T-helper 2 cell treated with Interferon-gamma antibody and Interleukin-4, amounts not matched to agents 5 μg/mL and 100 μg/mL, for 36 hours (primary cell): ENCODE results near the gene DYSF.

Source experiments
- DNase-seq: peaks from one replicate; pipeline ENCODE4 v3.0.0; 2021; ENCODE audit warnings: low spot score
- H3K27ac Mint-ChIP-seq: one replicate; pipeline ENCODE4 v1.8.0; 2021; ENCODE audit warnings: mild to moderate bottlenecking, mixed read lengths
- H3K27me3 Mint-ChIP-seq: one replicate; pipeline ENCODE4 v1.8.0; 2021; ENCODE audit warnings: low read depth, mixed read lengths
- H3K36me3 Mint-ChIP-seq: one replicate; pipeline ENCODE4 v1.8.0; 2021; ENCODE audit warnings: low read depth, mixed read lengths
- H3K4me1 Mint-ChIP-seq: one replicate; pipeline ENCODE4 v1.8.0; 2021; ENCODE audit warnings: low read depth, mixed read lengths
- H3K4me3 Mint-ChIP-seq: one replicate; pipeline ENCODE4 v1.8.0; 2022; ENCODE audit warnings: mild to moderate bottlenecking, moderate library complexity, mixed read lengths
- H3K9me3 Mint-ChIP-seq: one replicate; pipeline ENCODE4 v1.8.0; 2021; ENCODE audit warnings: mixed read lengths

Gene DYSF

GRCh38 chr2:71693286-71694270, 240.2 kb downstream of the DYSF start:
- H3K9me3 Mint-ChIP-seq: no peaks in the 10 kb centered on the region
- H3K27ac Mint-ChIP-seq: no peak overlapping the region
- no peaks in the 10 kb centered on the region for H3K27me3 Mint-ChIP-seq
- no peak overlapping the region for H3K4me3 Mint-ChIP-seq
- DNase-seq: no peak
- H3K4me1 Mint-ChIP-seq: no peaks in the 10 kb centered on the region
- no peaks in the 10 kb centered on the region for H3K36me3 Mint-ChIP-seq

GRCh38 chr2:71694501-71695234, 241.3 kb downstream of the DYSF start:
- Mint-ChIP-seq H3K36me3 (no peaks in the 10 kb centered on the region), H3K4me3 (no peak overlapping the region), H3K27me3 (no peaks in the 10 kb centered on the region), H3K4me1 (no peaks in the 10 kb centered on the region), H3K9me3 (no peaks in the 10 kb centered on the region), H3K27ac (no peak overlapping the region)
- no peak for DNase-seq

GRCh38 chr2:71695235-71696120, 242.1 kb downstream of the DYSF start:
- Mint-ChIP-seq H3K36me3 (no peaks in the 10 kb centered on the region), H3K4me3 (no peak overlapping the region), H3K4me1 (no peaks in the 10 kb centered on the region), H3K27me3 (no peaks in the 10 kb centered on the region), H3K9me3 (no peaks in the 10 kb centered on the region), H3K27ac (no peak overlapping the region)
- DNase-seq: no peak

- H3K27me3 Mint-ChIP-seq: no peaks in the 10 kb centered on the region
- no peak overlapping the region for H3K27ac Mint-ChIP-seq
- H3K4me3 Mint-ChIP-seq: no peak overlapping the region
- no peaks in the 10 kb centered on the region for H3K36me3 Mint-ChIP-seq
- no peaks in the 10 kb centered on the region for H3K4me1 Mint-ChIP-seq
- no peak for DNase-seq
- H3K9me3 Mint-ChIP-seq: no peaks in the 10 kb centered on the region
These were observed 243.0 kb downstream of the DYSF start for GRCh38 chr2:71696381-71696780.

GRCh38 chr2:71697106-71698004, 244.0 kb downstream of the DYSF start:
- Mint-ChIP-seq H3K27me3 (no peaks in the 10 kb centered on the region), H3K27ac (no peak overlapping the region), H3K4me3 (no peak overlapping the region), H3K4me1 (no peaks in the 10 kb centered on the region), H3K9me3 (no peaks in the 10 kb centered on the region), H3K36me3 (no peaks in the 10 kb centered on the region)
- DNase-seq: no peak

GRCh38 chr2:71699428-71699827, 246.1 kb downstream of the DYSF start:
- DNase-seq: no peak
- no peaks in the 10 kb centered on the region for H3K27me3 Mint-ChIP-seq
- no peaks in the 10 kb centered on the region for H3K4me1 Mint-ChIP-seq
- H3K4me3 Mint-ChIP-seq: no peak overlapping the region
- H3K27ac Mint-ChIP-seq: no peak overlapping the region
- H3K36me3 Mint-ChIP-seq: no peaks in the 10 kb centered on the region
- H3K9me3 Mint-ChIP-seq: no peaks in the 10 kb centered on the region

GRCh38 chr2:71700041-71700657, 246.8 kb downstream of the DYSF start:
- Mint-ChIP-seq H3K9me3 (no peaks in the 10 kb centered on the region), H3K36me3 (no peaks in the 10 kb centered on the region), H3K4me3 (no peak overlapping the region), H3K4me1 (no peaks in the 10 kb centered on the region), H3K27ac (no peak overlapping the region), H3K27me3 (no peaks in the 10 kb centered on the region)
- DNase-seq: no peak

- no peaks in the 10 kb centered on the region for H3K36me3 Mint-ChIP-seq
- H3K27ac Mint-ChIP-seq: no peak overlapping the region
- no peak overlapping the region for H3K4me3 Mint-ChIP-seq
- no peaks in the 10 kb centered on the region for H3K9me3 Mint-ChIP-seq
- H3K4me1 Mint-ChIP-seq: no peaks in the 10 kb centered on the region
- no peaks in the 10 kb centered on the region for H3K27me3 Mint-ChIP-seq
- no peak for DNase-seq
These were observed 247.5 kb downstream of the DYSF start for GRCh38 chr2:71700658-71701397.

- Mint-ChIP-seq H3K36me3 (no peaks in the 10 kb centered on the region), H3K27me3 (no peaks in the 10 kb centered on the region), H3K4me3 (no peak overlapping the region), H3K4me1 (no peaks in the 10 kb centered on the region), H3K27ac (no peak overlapping the region), H3K9me3 (no peaks in the 10 kb centered on the region)
- no peak for DNase-seq
These were observed 249.0 kb downstream of the DYSF start for GRCh38 chr2:71702071-71702970.

- no peak for DNase-seq
- no peaks in the 10 kb centered on the region for H3K4me1 Mint-ChIP-seq
- no peak overlapping the region for H3K27ac Mint-ChIP-seq
- H3K9me3 Mint-ChIP-seq: no peaks in the 10 kb centered on the region
- H3K4me3 Mint-ChIP-seq: no peak overlapping the region
- H3K36me3 Mint-ChIP-seq: no peaks in the 10 kb centered on the region
- H3K27me3 Mint-ChIP-seq: no peaks in the 10 kb centered on the region
These were observed 249.9 kb downstream of the DYSF start for GRCh38 chr2:71702971-71703898.

- Mint-ChIP-seq H3K9me3 (no peaks in the 10 kb centered on the region), H3K4me3 (no peak overlapping the region), H3K36me3 (no peaks in the 10 kb centered on the region), H3K27me3 (no peaks in the 10 kb centered on the region), H3K27ac (no peak overlapping the region), H3K4me1 (no peaks in the 10 kb centered on the region)
- no peak for DNase-seq
These were observed 250.8 kb downstream of the DYSF start for GRCh38 chr2:71704131-71704561.
